Activated CD8-positive, alpha-beta memory T cell treated with anti-CD3 and anti-CD28 coated beads, Interleukin-2, amount 10 ng/mL, durations not matched to agents 7 days and 5 days (primary cell): ENCODE data around the gene LIN37. TPM values are rescaled to one million over a fixed set of nuclear protein-coding genes. Genes with fewer than 3 reads are reported as not detected.

Experiments
- ATAC-seq: fragments of 150-1000 bp; cut with Tn5 transposase; one replicate; pipeline ENCODE4 v1.10.0; 2021; ENCODE audit warnings: moderate library complexity
- CTCF ChIA-PET: fragments of 350-600 bp; sonication (Branson Sonifier 250); formaldehyde crosslinking; loops from one replicate; lab custom pipeline; 2021; ENCODE audit warnings: antibody characterized with exemption; lab: Charles Lee
- DNase-seq: peaks from one replicate; pipeline ENCODE4 v3.0.0-alpha.2; 2020
- H3K27ac Mint-ChIP-seq: one replicate; pipeline ENCODE4 v1.8.0; 2021; ENCODE audit warnings: mild to moderate bottlenecking, mixed read lengths
- H3K27me3 Mint-ChIP-seq: one replicate; pipeline ENCODE4 v1.8.0; 2021; ENCODE audit warnings: mixed read lengths
- H3K36me3 Mint-ChIP-seq: one replicate; pipeline ENCODE4 v1.8.0; 2021; ENCODE audit warnings: mild to moderate bottlenecking, mixed read lengths
- H3K4me1 Mint-ChIP-seq: one replicate; pipeline ENCODE4 v1.8.0; 2021; ENCODE audit warnings: mixed read lengths
- H3K4me3 Mint-ChIP-seq: one replicate; pipeline ENCODE4 v1.8.0; 2021; ENCODE audit warnings: mild to moderate bottlenecking, moderate library complexity, mixed read lengths
- H3K9me3 Mint-ChIP-seq: one replicate; pipeline ENCODE4 v1.8.0; 2022; ENCODE audit warnings: low read depth, mixed read lengths
- total RNA-seq, 2 experiments: library from RNA; stranded (reverse); gene quantifications; one replicate each; pipeline ENCODE4 v1.2.3, GENCODE V29; 2021

Gene LIN37
- total RNA-seq, 2 experiments from 2014 or later: 8.9 to 9.2 TPM

DNA sequence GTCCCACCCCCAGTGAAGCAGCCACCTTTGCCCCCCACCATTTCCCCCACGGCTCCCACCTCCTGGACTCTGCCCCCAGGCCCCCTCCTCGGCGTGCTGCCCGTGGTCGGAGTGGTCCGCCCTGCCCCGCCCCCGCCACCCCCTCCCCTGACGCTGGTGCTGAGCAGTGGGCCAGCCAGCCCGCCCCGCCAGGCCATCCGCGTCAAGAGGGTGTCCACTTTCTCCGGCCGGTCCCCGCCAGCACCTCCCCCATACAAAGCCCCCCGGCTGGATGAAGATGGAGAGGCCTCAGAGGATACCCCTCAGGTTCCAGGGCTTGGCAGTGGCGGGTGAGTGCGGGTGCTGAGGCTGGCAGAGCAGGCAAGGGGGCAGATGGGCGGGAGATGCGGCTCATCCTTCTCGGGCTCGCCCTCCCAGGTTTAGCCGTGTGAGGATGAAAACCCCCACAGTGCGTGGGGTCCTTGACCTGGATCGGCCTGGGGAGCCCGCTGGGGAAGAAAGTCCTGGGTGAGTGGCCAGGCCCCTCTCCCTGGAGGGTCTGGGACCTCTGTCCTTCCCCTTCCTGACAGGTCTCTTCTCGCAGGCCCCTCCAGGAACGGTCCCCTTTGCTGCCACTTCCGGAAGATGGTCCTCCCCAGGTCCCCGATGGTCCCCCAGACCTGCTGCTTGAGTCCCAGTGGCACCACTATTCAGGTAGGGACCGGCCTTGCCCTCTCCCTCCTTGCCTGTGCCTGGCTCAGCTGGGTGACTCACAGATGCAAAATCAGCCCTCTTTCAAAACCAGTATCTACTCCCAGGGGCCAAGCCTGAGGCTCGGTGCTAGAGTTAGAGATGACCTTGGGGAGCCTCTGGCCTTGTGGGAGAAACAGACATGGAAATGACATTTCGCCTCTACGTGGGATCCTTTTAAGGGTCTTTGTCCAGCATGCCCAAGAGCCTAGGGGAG lies 14.9 kb upstream of the LIN37 start:
- CTCF ChIA-PET: no interaction called here
- Mint-ChIP-seq H3K4me1 (peaks cover 2% of the 10 kb centered on the region), H3K27me3 (no peaks in the 10 kb centered on the region), H3K9me3 (no peaks in the 10 kb centered on the region), H3K27ac (no peak overlapping the region), H3K36me3 (peaks cover 48% of the 10 kb centered on the region), H3K4me3 (no peak overlapping the region)
- ATAC-seq (no peak), DNase-seq (no peak)

DNA sequence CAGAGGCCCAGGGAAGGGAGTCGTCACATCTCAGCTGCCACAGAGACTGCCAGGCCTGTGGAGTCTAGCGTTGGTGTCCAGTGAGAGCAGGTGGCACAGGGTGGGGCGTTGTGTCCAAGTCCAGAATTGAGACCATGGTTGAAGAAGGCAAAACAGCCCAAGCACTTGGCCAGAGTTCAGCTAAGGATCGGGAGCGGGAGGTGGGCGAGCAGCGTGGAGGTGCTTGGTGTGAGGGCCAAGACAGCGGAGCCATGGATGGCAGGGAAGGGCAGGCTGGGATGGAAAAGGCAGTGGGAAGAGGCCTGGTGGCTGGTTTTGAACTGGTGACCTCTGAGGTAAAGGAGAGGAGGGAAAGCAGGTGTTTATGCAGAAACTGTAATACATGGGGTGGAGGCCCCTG lies 14.1 kb upstream of the LIN37 start:
- H3K36me3 Mint-ChIP-seq: peaks cover 46% of the 10 kb centered on the region
- ATAC-seq: no peak
- CTCF ChIA-PET: interaction anchor here (1.5 kb wide), 1 partner anchor 22 kb away, joined by 3 read pairs; no protein-coding TSS in a partner anchor

DNA sequence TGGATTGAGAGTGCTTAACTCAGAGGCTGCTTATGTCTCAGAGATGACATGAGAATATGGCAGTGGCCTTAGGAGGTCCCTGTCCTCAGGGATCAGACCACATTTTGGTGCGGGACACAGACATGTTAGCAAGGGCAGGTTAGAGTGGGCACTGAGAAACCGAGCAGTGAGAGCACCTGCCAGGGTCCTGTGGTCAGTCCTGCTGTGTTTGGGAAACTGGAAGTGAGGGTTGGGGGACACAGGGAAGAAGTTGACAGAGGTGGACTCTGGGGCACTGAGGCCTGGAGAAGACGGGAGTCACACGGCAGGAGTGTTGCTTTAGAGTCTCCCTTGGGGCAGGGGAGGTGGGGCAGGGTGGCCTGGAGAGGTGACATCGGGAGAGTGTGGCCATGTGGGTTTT lies 13.5 kb upstream of the LIN37 start:
- H3K4me3 Mint-ChIP-seq: no peak overlapping the region
- peaks cover 43% of the 10 kb centered on the region for H3K36me3 Mint-ChIP-seq
- no peak for DNase-seq
- H3K27ac Mint-ChIP-seq: no peak overlapping the region
- no peak for ATAC-seq
- H3K27me3 Mint-ChIP-seq: no peaks in the 10 kb centered on the region
- H3K9me3 Mint-ChIP-seq: no peaks in the 10 kb centered on the region
- H3K4me1 Mint-ChIP-seq: peaks cover 7% of the 10 kb centered on the region
- CTCF ChIA-PET: interaction anchor here (1.5 kb wide), 1 partner anchor 23 kb away, joined by 3 read pairs; no protein-coding TSS in a partner anchor

More for the DNA sequence above, 14.1 kb upstream of the LIN37 start:
- Mint-ChIP-seq H3K27me3 (no peaks in the 10 kb centered on the region), H3K4me3 (no peak overlapping the region), H3K27ac (peak overlapping the region; percentile 12), H3K9me3 (no peaks in the 10 kb centered on the region), H3K4me1 (peaks cover 2% of the 10 kb centered on the region)
- no peak for DNase-seq

DNA sequence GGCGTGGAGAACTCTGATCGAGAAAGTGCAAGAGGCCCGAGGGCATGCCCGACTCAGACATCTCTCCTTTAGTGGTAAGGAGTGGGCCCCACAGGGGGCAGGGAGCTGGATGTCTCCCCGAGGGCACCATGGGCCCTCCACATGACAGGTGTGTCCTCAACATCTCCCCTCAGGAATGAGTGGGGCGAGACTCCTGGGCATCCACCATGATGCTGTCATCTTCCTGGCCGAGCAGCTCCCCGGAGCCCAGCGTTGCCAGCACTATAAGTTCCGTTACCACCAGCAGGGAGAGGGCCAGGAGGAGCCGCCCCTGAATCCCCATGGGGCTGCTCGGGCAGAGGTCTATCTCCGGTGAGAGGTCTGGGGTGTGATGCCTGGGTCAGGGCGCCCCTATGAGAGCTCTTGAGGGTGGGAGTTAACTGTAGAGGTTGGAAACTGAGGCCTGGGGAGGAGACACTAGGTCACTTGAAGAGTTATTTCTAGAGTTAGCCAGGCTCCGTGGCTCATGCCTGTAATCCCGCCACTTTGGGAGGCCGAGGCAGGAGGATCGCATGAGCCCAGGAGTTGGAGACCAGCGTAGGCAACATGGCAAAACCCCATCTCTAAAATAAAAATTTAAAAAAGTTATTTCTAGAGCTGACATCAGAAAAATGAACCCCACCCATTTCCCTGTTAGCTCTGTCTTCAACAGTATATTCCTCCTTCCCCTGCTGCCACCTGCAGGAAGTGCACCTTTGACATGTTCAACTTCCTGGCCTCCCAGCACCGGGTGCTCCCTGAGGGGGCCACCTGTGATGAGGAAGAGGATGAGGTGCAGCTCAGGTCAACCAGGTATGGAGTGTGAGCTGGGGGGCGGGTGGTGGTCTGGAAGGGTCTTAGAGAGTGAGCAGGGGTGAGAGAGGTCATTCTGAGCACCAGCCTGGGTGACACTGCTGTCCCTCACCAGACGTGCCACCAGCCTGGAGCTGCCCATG lies 11.2 kb upstream of the LIN37 start:
- ATAC-seq (no peak), DNase-seq (peak; percentile 56)
- Mint-ChIP-seq H3K36me3 (peaks cover 33% of the 10 kb centered on the region), H3K27me3 (no peaks in the 10 kb centered on the region), H3K27ac (no peak overlapping the region), H3K4me1 (peaks cover 14% of the 10 kb centered on the region), H3K9me3 (no peaks in the 10 kb centered on the region), H3K4me3 (no peak overlapping the region)
- CTCF ChIA-PET: interaction anchor here (0.8 to 2.4 kb wide), 7 partner anchors 10 to 195 kb away, joined by 3 to 9 read pairs (median 5); partner anchors contain the start of gene LIN37

DNA sequence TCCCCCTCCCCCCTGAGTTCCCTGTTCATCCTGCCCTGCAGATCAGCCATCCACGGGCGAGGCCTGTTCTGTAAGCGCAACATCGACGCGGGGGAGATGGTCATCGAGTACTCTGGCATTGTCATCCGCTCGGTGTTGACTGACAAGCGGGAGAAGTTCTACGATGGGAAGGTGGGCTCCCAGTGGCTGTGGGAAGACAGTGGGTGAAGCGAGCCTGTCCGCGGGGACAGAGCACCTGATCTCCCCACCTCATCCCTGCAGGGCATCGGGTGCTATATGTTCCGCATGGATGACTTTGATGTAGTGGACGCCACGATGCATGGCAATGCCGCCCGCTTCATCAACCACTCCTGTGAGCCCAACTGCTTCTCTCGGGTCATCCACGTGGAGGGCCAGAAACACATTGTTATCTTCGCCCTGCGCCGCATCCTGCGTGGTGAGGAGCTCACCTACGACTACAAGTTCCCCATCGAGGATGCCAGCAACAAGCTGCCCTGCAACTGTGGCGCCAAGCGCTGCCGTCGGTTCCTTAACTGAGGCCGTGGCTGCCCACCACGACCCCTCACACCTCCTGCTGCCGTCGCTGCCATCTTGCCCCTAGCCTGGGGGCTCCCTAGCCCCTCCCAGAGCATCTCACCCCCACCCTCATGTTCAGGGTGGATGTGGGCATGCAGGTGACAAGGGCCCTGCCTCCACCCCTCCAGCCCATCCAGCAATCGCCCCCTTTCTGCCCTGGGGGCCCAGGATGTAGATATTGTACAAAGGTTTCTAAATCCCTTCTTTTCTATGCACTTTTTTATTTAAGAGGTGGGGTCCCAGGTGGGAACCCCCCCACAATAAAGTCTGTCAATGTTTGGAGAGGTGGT lies 10.1 kb upstream of the LIN37 start:
- DNase-seq: no peak
- no peaks in the 10 kb centered on the region for H3K27me3 Mint-ChIP-seq
- no peak for ATAC-seq
- CTCF ChIA-PET: interaction anchor here (0.9 to 2.4 kb wide), 6 partner anchors 10 to 45 kb away, joined by 3 to 9 read pairs (median 5); partner anchors contain the start of gene LIN37
- peaks cover 37% of the 10 kb centered on the region for H3K36me3 Mint-ChIP-seq
- H3K4me3 Mint-ChIP-seq: no peak overlapping the region
- no peak overlapping the region for H3K27ac Mint-ChIP-seq
- no peaks in the 10 kb centered on the region for H3K9me3 Mint-ChIP-seq
- peaks cover 22% of the 10 kb centered on the region for H3K4me1 Mint-ChIP-seq

DNA sequence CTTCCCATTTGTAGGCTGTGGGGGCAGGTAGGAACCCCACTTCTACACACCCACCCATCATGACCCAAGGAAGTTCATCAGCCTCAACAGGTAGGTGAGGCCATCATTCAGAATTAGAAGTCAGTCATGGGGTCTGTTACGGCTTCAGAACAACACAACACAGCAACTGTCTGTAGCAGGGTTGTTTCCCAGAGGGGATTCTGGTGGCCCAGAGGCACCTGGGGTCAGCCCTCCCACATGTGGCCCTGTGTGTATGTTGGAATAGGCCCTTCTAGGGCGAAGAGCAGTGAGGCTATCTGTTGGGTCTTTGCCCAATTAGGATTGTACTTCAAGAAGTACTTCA lies 9.5 kb upstream of the LIN37 start:
- Mint-ChIP-seq H3K36me3 (peaks cover 40% of the 10 kb centered on the region), H3K9me3 (no peaks in the 10 kb centered on the region), H3K4me3 (no peak overlapping the region), H3K27ac (peak overlapping the region; percentile 52), H3K27me3 (no peaks in the 10 kb centered on the region), H3K4me1 (peaks cover 26% of the 10 kb centered on the region)
- CTCF ChIA-PET: interaction anchor here (2.2 to 2.4 kb wide), 4 partner anchors 12 to 44 kb away, joined by 7 to 10 read pairs (median 8); no protein-coding TSS in a partner anchor
- no peak for DNase-seq
- no peak for ATAC-seq

DNA sequence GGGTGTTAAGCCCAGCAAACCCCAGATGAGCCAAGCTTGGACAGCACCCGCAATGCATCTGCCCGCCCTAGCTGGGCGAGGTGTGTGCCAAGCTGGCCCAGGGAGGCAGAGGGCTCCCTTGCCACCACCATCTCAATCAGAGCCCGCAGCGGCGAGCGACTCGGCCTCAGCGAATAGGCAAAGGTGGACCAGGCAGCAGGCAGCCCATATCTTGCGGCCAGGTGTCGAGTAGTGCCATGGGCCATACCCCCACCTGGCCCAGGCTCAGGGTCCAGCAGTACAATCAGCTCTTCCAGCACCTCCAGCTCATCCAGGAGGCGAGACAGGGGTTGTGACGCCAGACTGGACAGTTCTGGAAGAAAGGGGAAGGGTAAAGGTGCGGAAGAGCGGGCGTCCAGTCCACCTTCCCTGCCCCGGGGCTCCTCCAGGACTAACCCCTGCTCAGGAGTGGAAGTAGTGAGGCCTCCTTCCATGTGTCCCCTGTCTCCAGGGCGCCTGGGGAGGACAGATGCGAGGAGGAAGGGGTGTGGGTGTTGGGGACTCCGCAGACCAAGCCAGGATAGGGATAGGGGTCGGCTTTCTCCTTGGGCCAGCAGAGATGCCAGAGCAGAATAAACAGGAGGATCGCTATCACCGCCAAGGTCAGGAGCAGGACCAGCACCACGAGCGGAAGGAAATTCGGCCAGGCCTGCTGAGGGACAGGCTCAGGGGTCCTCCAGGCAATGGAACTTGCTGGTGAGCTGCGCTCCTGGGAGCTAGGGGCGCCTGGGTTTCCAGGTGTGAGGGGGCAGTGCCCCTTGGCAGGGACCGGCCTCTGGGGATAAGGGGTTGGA lies 8.9 kb upstream of the LIN37 start:
- Mint-ChIP-seq H3K4me3 (peak overlapping the region; percentile 84), H3K36me3 (peaks cover 34% of the 10 kb centered on the region), H3K4me1 (peaks cover 32% of the 10 kb centered on the region), H3K27ac (no peak overlapping the region), H3K27me3 (no peaks in the 10 kb centered on the region), H3K9me3 (no peaks in the 10 kb centered on the region)
- CTCF ChIA-PET: interaction anchor here (1.0 to 2.2 kb wide), 9 partner anchors 9 to 229 kb away, joined by 3 to 10 read pairs (median 4); partner anchors contain the start of genes HSPB6 and LIN37
- DNase-seq (no peak), ATAC-seq (no peak)

DNA sequence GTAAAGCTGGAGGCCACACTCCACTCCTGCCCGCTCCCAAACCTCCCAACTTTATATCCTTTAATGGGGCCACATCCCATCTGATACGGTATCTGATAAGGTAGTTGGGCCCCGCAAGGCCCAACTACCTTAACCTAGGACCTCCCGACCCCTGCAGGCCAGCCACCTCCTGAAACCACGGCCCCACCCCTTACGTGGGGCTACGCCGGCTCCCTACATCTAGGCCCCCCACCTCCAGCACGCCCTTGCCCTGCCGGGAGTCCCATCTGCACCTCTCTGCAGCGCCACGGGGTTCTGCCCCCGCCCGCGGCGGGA lies 8.3 kb upstream of the LIN37 start:
- H3K4me3 Mint-ChIP-seq: peak overlapping the region; percentile 84
- H3K27me3 Mint-ChIP-seq: no peaks in the 10 kb centered on the region
- peaks cover 34% of the 10 kb centered on the region for H3K4me1 Mint-ChIP-seq
- H3K27ac Mint-ChIP-seq: peak overlapping the region; percentile 55
- H3K9me3 Mint-ChIP-seq: no peaks in the 10 kb centered on the region
- CTCF ChIA-PET: interaction anchor here (1.0 to 2.2 kb wide), 15 partner anchors 9 to 229 kb away, joined by 3 to 10 read pairs (median 4); partner anchors contain the start of genes HSPB6 and LIN37
- DNase-seq: no peak
- peak; percentile 20 for ATAC-seq
- peaks cover 29% of the 10 kb centered on the region for H3K36me3 Mint-ChIP-seq

DNA sequence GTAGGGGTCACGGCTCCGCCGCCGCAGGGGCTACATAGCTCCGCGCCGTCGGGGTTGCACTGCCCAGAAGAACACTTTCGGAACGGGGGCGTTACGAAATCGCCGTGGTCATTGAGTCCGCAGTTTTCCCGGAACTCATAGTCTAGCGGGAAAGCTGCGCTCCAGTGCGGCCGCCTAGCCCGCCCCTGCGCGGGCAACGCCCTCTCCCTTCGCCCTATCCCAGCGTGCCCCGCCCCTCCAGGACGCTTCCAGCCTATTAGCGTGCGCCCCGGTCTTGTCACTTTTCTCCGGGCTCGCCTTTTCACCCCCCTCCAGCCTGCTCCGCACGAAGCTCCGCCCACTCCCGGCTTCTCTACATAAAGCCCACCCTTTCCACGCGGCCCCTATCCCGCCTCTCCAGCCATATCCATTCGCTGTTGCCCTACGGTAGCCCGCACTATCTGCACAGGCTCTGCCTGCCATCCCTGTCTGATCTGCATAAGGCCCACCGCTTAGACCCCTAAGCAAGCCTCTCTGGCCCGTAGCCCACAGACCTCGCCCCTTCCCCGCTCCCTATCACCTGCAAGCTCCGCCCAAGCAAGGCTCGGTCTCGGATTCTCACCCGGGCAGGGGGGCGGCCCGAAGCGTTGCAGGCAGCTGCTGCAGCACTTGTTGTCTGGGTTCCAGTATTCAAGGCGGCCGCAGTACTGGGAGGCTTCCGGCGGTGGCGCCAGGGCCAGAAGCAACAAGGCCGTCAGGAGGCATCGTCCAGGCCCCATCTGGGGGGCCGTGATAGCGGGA lies 7.8 kb upstream of the LIN37 start:
- DNase-seq (peak; percentile 99), ATAC-seq (peak; percentile 72)
- Mint-ChIP-seq H3K4me1 (peaks cover 37% of the 10 kb centered on the region), H3K4me3 (peak overlapping the region; percentile 84), H3K36me3 (peaks cover 27% of the 10 kb centered on the region), H3K27me3 (no peaks in the 10 kb centered on the region), H3K27ac (peak overlapping the region; percentile 96), H3K9me3 (no peaks in the 10 kb centered on the region)
- CTCF ChIA-PET: interaction anchor here (0.6 to 2.2 kb wide), 17 partner anchors 8 to 230 kb away, joined by 3 to 10 read pairs (median 4); partner anchors contain the start of genes HSPB6 and LIN37

DNA sequence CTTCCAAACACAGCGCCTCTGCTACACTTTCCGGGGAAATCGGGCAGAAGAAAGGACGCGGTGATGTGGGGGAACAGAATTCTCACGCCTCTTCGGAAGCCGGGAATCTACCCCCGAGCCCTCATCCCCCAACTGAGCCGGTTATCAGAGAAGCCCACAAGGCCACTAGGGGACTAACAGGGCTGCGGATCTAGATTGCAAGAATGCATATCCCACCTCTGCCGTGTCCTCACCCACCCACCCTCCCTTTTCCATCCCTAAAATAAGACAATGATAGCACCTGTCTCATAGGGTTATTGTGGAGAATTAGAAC lies 7.2 kb upstream of the LIN37 start:
- H3K27me3 Mint-ChIP-seq: no peaks in the 10 kb centered on the region
- CTCF ChIA-PET: interaction anchor here (0.6 to 2.2 kb wide), 13 partner anchors 10 to 230 kb away, joined by 3 to 10 read pairs (median 4); partner anchors contain the start of gene HSPB6
- DNase-seq (no peak), ATAC-seq (no peak)
- peaks cover 26% of the 10 kb centered on the region for H3K36me3 Mint-ChIP-seq
- peak overlapping the region; percentile 84 for H3K4me3 Mint-ChIP-seq
- peak overlapping the region; percentile 100 for H3K27ac Mint-ChIP-seq
- no peaks in the 10 kb centered on the region for H3K9me3 Mint-ChIP-seq
- peaks cover 42% of the 10 kb centered on the region for H3K4me1 Mint-ChIP-seq

DNA sequence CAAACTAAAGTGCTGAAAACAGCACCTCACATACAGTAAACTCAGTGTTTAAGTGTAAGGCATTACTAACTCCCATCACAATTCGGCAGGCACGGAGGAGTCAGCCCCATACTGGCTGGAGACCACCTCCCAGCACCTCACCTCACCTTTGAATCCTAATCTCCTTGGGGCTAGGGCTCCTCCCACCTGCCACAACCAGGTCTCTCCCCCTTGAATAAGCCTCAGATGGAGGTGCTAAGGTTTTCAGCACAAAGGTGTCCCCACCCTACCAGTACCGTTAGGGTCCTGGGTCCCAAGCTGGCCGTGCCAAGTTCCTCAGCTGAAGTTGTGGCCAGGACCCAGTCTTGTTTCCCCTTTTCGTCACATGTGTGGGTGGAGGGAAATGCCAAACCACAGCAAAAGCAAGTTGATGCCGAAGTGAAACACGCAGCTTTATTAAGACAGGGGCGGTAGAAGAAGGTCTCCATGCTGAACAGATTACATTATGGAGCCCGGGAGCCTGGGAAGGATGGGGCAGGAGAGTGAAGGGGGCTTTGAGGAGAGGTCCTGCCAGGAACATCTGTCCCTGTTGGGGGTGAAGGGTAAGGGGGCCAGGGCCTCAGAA lies 6.2 kb upstream of the LIN37 start, which contains the start of gene IGFLR1:
IGFLR1 (minus strand) TSS at position 332 of the 604 bp plus-strand sequence. CDS start 1,272 bp downstream, outside the sequence.
- peak within 1 kb of the TSS; percentile 100 for H3K27ac Mint-ChIP-seq
- H3K9me3 Mint-ChIP-seq: no peaks in the 10 kb centered on the region
- H3K27me3 Mint-ChIP-seq: no peaks in the 10 kb centered on the region
- peaks cover 25% of the 10 kb centered on the region for H3K36me3 Mint-ChIP-seq
- peaks cover 49% of the 10 kb centered on the region for H3K4me1 Mint-ChIP-seq
- peak within 1 kb of the TSS; percentile 84 for H3K4me3 Mint-ChIP-seq
- CTCF ChIA-PET: interaction anchor here (1.0 to 1.8 kb wide), 4 partner anchors 24 to 137 kb away, joined by 3 to 7 read pairs (median 5); no protein-coding TSS in a partner anchor
- no peak for ATAC-seq
- DNase-seq: peak; percentile 85
